Activated naive CD8-positive, alpha-beta T cell treated with anti-CD3 and anti-CD28 coated beads, Interleukin-2, amount 50 U/mL, for 24 hours (primary cell): ENCODE data around the gene NOX3.
"Not testable (repeated sequence)": the region's sequence is repeated elsewhere in the genome, so short reads cannot be mapped to it uniquely, and the experiment has no call there.

Experiments
- ATAC-seq: fragments of 150-1000 bp; cut with Tn5 transposase; one replicate; pipeline ENCODE4 v1.10.0; 2021
- DNase-seq: peaks from one replicate; pipeline ENCODE4 v3.0.0; 2021
- H3K27ac Mint-ChIP-seq: one replicate; pipeline ENCODE4 v1.8.0; 2021; ENCODE audit warnings: mild to moderate bottlenecking, mixed read lengths
- H3K27me3 Mint-ChIP-seq: one replicate; pipeline ENCODE4 v1.8.0; 2021; ENCODE audit warnings: mixed read lengths
- H3K36me3 Mint-ChIP-seq: one replicate; pipeline ENCODE4 v1.8.0; 2021; ENCODE audit warnings: low read depth, mixed read lengths
- H3K4me1 Mint-ChIP-seq: one replicate; pipeline ENCODE4 v1.8.0; 2021; ENCODE audit warnings: mixed read lengths
- H3K4me3 Mint-ChIP-seq: one replicate; pipeline ENCODE4 v1.8.0; 2021; ENCODE audit warnings: mild to moderate bottlenecking, moderate library complexity, mixed read lengths
- H3K9me3 Mint-ChIP-seq: one replicate; pipeline ENCODE4 v1.8.0; 2021; ENCODE audit warnings: mixed read lengths

NOX3 gene

DNA sequence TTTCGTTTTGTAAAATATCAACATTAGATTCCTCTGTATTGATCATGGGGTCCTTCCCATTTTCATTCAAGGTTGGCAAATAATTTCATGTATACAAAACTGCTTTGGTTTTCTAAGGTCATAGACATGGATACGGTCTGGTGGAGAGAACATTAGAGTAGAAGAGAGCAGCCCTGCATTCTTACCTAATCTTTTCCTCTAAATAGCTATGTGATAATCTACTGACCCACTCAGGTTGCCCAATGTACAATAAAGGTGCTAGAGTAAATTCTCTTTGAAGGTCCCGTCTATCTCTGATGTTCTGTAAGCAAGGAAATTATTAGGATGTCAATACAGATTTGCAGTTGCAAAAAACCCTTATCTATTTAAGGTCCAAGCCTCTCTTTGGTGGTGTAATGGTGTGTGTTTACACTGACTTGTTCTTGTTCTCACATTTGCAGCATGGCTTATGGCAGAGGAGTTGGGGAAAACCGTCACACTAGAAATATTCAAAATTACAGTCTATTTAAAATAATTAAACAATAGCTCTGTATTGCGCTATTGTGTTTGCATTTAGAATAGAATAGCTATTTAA lies 31.2 kb upstream of the NOX3 start:
- Mint-ChIP-seq H3K36me3 (no peaks in the 10 kb centered on the region), H3K4me1 (no peaks in the 10 kb centered on the region), H3K4me3 (no peak overlapping the region), H3K9me3 (no peaks in the 10 kb centered on the region), H3K27ac (no peak overlapping the region), H3K27me3 (no peaks in the 10 kb centered on the region)
- ATAC-seq (no peak), DNase-seq (no peak)

DNA sequence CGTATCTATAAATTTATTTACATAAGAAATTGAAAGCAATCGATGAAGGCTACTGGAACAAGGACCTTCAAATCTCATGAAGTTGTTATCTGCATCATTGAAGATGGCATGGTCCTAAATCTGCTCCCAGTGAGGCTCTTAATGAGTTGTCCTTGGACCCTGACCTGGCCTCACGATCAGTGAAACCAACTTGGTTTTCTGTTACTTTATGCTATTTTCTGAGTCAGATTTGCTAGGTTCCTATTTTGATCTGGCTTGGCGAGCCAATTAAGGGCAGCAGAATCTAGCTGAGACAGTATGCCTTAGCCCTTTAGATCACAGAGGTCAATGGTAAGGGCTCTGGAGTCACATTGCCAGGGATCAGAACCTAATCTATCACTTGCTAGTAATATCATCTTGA lies 30.1 kb upstream of the NOX3 start:
- Mint-ChIP-seq H3K9me3 (no peaks in the 10 kb centered on the region), H3K4me3 (no peak overlapping the region), H3K27ac (no peak overlapping the region), H3K36me3 (no peaks in the 10 kb centered on the region), H3K27me3 (no peaks in the 10 kb centered on the region), H3K4me1 (no peaks in the 10 kb centered on the region)
- no peak for ATAC-seq
- no peak for DNase-seq

DNA sequence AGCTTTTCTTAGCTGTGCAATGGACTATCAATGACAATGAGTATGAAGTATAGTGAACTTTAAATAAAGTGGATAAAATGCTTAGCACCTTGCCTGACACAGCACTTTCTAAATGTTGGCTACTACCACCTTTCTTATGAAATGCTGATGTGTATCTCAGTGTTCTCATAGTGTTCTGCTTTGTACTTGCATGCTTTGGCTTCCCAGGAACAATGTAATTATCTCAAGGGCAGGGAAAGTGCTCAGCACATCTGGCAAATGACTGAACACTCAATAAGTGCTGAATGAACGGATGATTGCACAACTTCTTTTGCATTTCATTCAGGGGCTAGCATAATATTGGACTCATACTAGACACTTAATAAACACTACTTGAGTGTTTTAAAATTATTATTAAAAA lies 28.2 kb upstream of the NOX3 start:
- no peak overlapping the region for H3K4me3 Mint-ChIP-seq
- no peak overlapping the region for H3K27ac Mint-ChIP-seq
- H3K36me3 Mint-ChIP-seq: no peaks in the 10 kb centered on the region
- peaks cover 5% of the 10 kb centered on the region for H3K4me1 Mint-ChIP-seq
- DNase-seq (no peak), ATAC-seq (no peak)
- H3K27me3 Mint-ChIP-seq: no peaks in the 10 kb centered on the region
- H3K9me3 Mint-ChIP-seq: no peaks in the 10 kb centered on the region

DNA sequence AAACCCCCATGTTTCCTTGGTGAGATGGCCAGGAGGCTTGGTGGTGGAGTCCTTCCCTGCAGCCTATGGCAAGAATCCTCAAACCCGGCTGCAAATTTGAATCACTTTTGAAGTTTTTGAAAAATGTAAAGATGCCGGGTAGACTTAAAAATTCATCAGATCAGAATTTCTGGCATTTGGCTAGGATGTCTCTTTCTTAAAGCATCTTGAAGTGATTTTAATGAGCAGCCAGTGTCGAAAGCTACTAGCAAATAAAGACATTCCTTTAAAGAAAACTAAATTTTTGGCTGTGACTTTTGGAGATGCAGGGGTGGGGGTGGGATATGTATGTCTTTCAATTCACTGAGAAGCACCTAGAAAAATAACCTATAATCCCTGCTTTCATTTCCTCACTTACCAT lies 25.6 kb upstream of the NOX3 start:
- no peaks in the 10 kb centered on the region for H3K27me3 Mint-ChIP-seq
- no peaks in the 10 kb centered on the region for H3K36me3 Mint-ChIP-seq
- DNase-seq: no peak
- no peak for ATAC-seq
- no peak overlapping the region for H3K27ac Mint-ChIP-seq
- no peak overlapping the region for H3K4me3 Mint-ChIP-seq
- peaks cover 5% of the 10 kb centered on the region for H3K4me1 Mint-ChIP-seq
- no peaks in the 10 kb centered on the region for H3K9me3 Mint-ChIP-seq

DNA sequence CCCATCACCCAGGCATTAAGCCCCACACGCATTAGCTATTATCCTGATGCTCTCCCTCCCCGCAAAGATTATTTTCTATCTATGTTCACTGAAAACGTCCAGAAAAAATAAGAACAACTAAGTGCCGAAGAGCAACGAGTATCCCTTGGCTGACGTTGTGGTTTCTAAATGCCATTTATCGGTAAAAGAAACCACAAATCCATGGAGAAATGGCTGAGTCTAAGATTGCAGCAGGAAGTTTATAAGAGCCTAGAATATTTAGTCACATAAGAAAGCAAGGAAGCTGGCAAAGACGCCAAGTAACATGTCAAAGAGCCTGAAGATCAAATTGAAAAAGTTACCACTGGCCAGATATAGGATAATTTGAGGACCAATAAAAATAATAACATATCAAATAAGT lies 18.1 kb upstream of the NOX3 start:
- DNase-seq: no peak
- ATAC-seq: no peak
- Mint-ChIP-seq H3K27me3 (no peaks in the 10 kb centered on the region), H3K4me1 (no peaks in the 10 kb centered on the region), H3K36me3 (peaks cover 1% of the 10 kb centered on the region), H3K4me3 (no peak overlapping the region), H3K9me3 (peaks cover 14% of the 10 kb centered on the region), H3K27ac (no peak overlapping the region)

DNA sequence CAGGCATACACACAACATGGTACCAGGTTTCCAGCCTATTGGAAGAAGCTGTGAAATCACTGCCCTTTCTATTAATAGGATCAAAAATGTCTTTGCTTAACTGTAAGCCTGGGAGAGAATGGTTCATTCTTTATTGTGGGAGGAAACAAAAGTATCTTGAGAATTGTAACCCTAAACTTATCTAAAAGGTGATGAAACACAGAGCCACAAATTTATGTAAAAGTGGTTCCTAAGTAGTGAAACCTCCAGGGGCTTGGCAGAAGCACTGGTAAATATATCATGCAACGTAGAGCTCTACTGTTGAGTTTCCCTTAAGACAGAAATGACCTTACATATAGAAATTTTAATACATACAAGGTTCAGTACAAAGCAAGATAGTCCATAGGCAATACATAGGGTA lies 17.2 kb upstream of the NOX3 start:
- no peak overlapping the region for H3K27ac Mint-ChIP-seq
- no peak for ATAC-seq
- H3K36me3 Mint-ChIP-seq: peaks cover 1% of the 10 kb centered on the region
- no peaks in the 10 kb centered on the region for H3K4me1 Mint-ChIP-seq
- DNase-seq: no peak
- H3K27me3 Mint-ChIP-seq: no peaks in the 10 kb centered on the region
- no peak overlapping the region for H3K4me3 Mint-ChIP-seq
- H3K9me3 Mint-ChIP-seq: peaks cover 15% of the 10 kb centered on the region

DNA sequence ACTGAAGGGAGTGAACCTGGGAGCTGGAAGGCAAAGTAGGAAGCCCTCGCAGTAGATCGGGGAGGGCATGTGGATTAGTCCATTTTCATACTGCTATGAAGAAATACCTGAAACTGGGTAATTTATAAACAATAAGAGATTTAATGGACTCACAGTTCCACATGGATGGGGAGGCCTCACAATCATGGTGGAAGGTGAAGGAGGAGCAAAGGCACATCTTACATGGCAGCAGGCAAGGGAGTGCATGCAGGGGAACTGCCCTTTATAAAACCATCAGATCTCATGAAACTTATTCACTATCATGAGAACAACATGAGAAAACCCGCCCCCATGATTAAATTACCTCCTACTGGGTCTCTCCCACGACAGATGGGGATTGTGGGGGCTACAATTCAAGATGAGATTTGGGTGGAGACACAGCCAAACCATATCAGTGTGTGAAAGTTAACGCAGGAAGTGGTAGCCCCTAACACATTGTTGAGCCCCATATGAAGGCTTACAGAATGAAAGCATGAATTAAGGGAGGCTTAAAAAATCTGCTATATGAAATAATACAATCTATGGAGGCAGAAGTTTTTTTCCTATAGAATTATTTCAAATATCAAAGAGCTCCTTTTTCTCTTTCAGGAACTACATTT lies 15.5 kb upstream of the NOX3 start:
- not testable (repeated sequence) for ATAC-seq, H3K27ac Mint-ChIP-seq, H3K4me3 Mint-ChIP-seq, H3K36me3 Mint-ChIP-seq, H3K27me3 Mint-ChIP-seq, H3K4me1 Mint-ChIP-seq, DNase-seq
- peaks cover 24% of the 10 kb centered on the region for H3K9me3 Mint-ChIP-seq

DNA sequence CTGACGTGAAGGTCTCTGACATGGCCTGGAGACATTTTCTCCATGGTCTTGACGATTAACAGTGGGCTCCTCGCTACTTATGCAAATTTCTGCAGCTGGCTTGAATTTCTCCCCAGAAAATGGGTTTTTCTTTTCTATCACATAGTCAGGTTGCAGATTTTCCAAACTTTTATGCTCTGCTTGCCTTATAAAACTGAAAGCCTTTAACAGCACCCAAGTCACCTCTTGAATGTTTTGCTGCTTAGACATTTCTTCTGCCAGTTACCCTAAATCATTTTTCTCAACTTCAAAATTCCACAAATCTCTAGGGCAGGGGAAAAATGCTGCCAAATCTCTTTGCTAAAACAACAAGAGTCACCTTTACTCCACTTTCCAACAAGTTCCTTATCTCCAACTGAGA lies 12.9 kb upstream of the NOX3 start:
- H3K4me3 Mint-ChIP-seq, H3K27ac Mint-ChIP-seq, ATAC-seq, DNase-seq, H3K4me1 Mint-ChIP-seq, H3K27me3 Mint-ChIP-seq, H3K36me3 Mint-ChIP-seq: not testable (repeated sequence)
- H3K9me3 Mint-ChIP-seq: peaks cover 24% of the 10 kb centered on the region

DNA sequence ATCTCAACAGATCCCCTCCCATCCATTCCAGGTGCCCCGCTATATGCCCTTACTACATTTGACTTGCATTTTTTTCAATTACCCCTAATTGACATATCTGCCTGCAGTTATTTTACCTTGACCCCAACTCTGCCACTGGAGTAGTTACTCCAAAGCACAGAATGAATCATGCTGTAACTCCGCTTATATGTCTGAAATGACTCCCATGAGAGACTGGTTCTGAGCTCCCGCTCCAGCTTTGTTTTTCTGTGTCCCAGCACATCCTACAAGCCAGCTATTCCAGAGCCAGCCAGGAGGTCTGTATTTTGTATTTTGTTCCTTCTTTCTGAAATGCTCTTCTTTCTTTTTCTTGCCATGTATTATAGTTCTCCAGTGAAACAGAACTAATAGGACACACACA lies 10.9 kb upstream of the NOX3 start:
- peaks cover 2% of the 10 kb centered on the region for H3K27me3 Mint-ChIP-seq
- no peak overlapping the region for H3K4me3 Mint-ChIP-seq
- DNase-seq (no peak), ATAC-seq (no peak)
- H3K4me1 Mint-ChIP-seq: peaks cover 4% of the 10 kb centered on the region
- peaks cover 1% of the 10 kb centered on the region for H3K36me3 Mint-ChIP-seq
- peaks cover 24% of the 10 kb centered on the region for H3K9me3 Mint-ChIP-seq
- no peak overlapping the region for H3K27ac Mint-ChIP-seq

DNA sequence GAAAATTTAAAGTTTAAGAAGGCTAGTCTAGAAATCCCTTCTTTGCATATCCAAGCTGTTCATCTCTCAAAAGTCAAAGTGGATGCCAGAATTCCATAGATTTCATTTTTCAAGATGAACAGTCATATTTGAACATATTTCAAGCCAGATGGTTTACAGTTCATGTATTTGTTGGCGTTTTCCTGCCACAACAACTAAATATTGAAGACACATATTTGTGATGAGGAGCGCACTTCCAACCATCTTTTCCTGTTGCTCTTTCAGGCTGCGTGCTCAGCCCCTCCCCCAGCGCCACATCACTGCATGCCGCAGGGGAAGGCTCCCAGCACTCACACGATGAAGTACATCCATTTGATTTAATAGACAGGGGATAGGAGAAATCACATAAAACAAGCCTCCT lies 5.9 kb upstream of the NOX3 start:
- peaks cover 1% of the 10 kb centered on the region for H3K36me3 Mint-ChIP-seq
- ATAC-seq: no peak
- peaks cover 11% of the 10 kb centered on the region for H3K4me1 Mint-ChIP-seq
- DNase-seq: no peak
- H3K9me3 Mint-ChIP-seq: peaks cover under 1% of the 10 kb centered on the region
- peaks cover 9% of the 10 kb centered on the region for H3K27me3 Mint-ChIP-seq
- H3K4me3 Mint-ChIP-seq: no peak overlapping the region
- no peak overlapping the region for H3K27ac Mint-ChIP-seq

DNA sequence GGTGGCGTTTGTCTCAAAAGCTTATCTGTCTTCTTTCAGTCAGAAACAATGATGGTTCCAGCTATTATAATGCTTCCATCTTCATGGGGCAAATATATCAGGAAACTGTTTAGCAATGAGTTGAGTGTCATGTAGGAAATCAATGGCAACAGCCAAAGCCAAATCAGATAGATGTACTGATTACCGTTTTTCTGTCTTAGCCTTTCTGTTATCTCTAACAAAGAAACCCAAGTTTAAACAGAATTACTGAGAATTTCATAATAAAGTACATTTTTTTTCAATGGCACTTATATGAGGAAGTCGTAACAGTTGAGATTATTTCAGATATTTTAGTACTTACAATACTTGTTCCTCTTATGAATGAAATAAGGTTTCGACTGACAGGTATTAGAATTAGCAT lies 1.2 kb downstream of the NOX3 start:
- H3K27me3 Mint-ChIP-seq: peaks cover 7% of the 10 kb centered on the region
- no peaks in the 10 kb centered on the region for H3K9me3 Mint-ChIP-seq
- H3K27ac Mint-ChIP-seq: no peak overlapping the region
- ATAC-seq (no peak), DNase-seq (no peak)
- peaks cover 1% of the 10 kb centered on the region for H3K36me3 Mint-ChIP-seq
- no peak overlapping the region for H3K4me3 Mint-ChIP-seq
- peaks cover 1% of the 10 kb centered on the region for H3K4me1 Mint-ChIP-seq

DNA sequence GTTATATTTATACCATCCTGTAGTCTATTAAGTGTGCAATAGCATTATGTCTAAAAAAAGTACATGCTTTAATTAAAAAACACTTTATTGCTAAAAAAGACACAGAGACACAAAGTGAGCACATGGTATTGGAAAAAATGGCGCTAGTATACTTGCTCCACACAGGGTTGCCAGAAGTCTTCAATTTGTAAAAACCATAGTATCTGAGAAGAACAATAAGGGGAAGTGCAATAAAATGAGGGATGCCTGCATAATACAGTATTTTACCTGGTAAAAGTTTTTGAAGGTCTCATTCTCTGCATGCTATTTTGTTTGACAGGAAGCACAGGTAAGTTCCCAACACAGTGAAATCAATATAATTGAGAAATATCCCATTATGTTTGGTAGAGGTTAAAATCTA lies 1.6 kb downstream of the NOX3 start:
- no peak for DNase-seq
- no peak for ATAC-seq

DNA sequence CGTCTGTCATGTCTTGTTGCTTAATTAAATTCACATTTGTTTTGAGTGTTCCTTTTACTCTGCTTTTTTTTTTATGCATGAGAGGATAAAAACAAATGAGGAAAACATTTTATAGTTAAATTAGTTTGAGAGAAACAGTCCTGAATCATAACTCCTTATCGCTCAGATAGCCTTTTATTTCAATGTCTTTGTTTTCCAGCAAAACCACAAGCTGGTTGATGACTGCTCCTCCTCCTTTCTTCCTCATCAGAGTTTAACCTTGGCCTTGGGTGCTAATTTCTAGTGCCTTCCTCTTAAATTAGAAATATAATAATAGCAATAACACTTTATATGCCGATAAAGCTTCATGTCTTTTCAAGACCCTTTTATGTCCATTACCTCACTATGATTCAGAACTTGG lies 3.1 kb downstream of the NOX3 start:
- Mint-ChIP-seq H3K27me3 (peaks cover 4% of the 10 kb centered on the region), H3K36me3 (no peaks in the 10 kb centered on the region), H3K9me3 (no peaks in the 10 kb centered on the region), H3K27ac (no peak overlapping the region), H3K4me1 (peaks cover 4% of the 10 kb centered on the region), H3K4me3 (no peak overlapping the region)
- ATAC-seq (no peak), DNase-seq (no peak)

More for the DNA sequence above, 1.6 kb downstream of the NOX3 start:
- peaks cover 1% of the 10 kb centered on the region for H3K36me3 Mint-ChIP-seq
- H3K4me3 Mint-ChIP-seq: no peak overlapping the region
- H3K27me3 Mint-ChIP-seq: peaks cover 7% of the 10 kb centered on the region
- no peak overlapping the region for H3K27ac Mint-ChIP-seq
- peaks cover 4% of the 10 kb centered on the region for H3K4me1 Mint-ChIP-seq
- H3K9me3 Mint-ChIP-seq: no peaks in the 10 kb centered on the region

DNA sequence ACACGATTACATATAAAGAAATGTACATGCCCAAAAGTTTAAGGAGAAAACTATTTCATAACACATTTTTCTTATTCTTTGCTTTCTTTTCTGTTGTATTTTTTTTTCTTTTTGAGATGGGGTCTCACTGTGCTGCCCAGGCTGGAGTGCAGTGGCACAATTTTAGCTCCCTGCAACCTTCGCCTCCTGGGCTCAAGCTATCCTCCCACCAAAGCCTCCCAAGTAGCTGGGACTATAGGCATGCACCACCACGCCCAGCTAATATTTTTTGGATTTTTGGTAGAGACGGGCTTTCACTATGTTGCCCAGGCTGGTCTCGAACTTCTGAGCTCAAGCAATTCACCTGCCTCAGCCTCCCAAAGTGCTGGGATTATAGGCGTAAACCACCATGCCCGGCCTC lies 4.1 kb downstream of the NOX3 start:
- H3K4me1 Mint-ChIP-seq, H3K36me3 Mint-ChIP-seq, H3K4me3 Mint-ChIP-seq, ATAC-seq, H3K9me3 Mint-ChIP-seq, H3K27ac Mint-ChIP-seq, DNase-seq, H3K27me3 Mint-ChIP-seq: not testable (repeated sequence)

DNA sequence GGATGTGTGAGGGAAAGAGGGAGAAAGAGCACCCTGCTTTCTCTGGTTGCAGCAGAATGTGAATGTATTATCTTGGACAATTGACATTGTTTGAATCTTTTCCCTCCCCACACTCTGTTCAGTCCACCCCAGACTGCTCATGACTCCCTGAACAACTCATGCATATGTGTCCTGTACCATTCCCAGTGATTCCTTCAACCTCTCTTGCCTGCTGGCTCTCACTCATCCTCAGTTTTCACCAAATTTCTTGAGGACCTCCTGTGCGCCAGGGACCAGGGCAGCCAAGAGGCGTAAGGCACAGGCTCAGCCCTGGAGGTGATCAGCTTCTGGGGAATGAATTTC lies 5.4 kb downstream of the NOX3 start:
- H3K9me3 Mint-ChIP-seq: no peaks in the 10 kb centered on the region
- H3K27ac Mint-ChIP-seq: no peak overlapping the region
- peaks cover 2% of the 10 kb centered on the region for H3K27me3 Mint-ChIP-seq
- H3K4me1 Mint-ChIP-seq: peaks cover 8% of the 10 kb centered on the region
- H3K36me3 Mint-ChIP-seq: no peaks in the 10 kb centered on the region
- no peak for ATAC-seq
- DNase-seq: no peak
- H3K4me3 Mint-ChIP-seq: no peak overlapping the region
